Upper lobe of right lung (tissue), 1 donor: ENCODE results near the gene OPN3. TPM values are rescaled to one million over a fixed set of nuclear protein-coding genes. Genes with fewer than 3 reads are reported as not detected.

ENCODE experiments used
- ATAC-seq: fragments of 200-7000 bp; cut with Tn5 transposase; one replicate; pipeline ENCODE4 v1.9.1; 2020; ENCODE audit warnings: mild to moderate bottlenecking, moderate library complexity
- DNase-seq: peaks from one replicate; pipeline ENCODE4 v3.0.0-alpha.2; 2020
- H3K27ac ChIP-seq: fragments of 200-600 bp; one replicate; pipeline ENCODE4 v1.8.0; 2022
- H3K27me3 ChIP-seq: fragments of 200-600 bp; one replicate; pipeline ENCODE4 v1.8.0; 2022; ENCODE audit warnings: mild to moderate bottlenecking
- H3K36me3 ChIP-seq: fragments of 200-600 bp; one replicate; pipeline ENCODE4 v1.8.0; 2022
- H3K4me1 ChIP-seq: fragments of 200-600 bp; one replicate; pipeline ENCODE4 v1.8.0; 2022
- H3K4me3 ChIP-seq: fragments of 200-600 bp; one replicate; pipeline ENCODE4 v1.8.0; 2022; ENCODE audit warnings: mild to moderate bottlenecking
- H3K9me3 ChIP-seq: fragments of 200-600 bp; one replicate; pipeline ENCODE4 v1.8.0; 2022
- CTCF ChIP-seq: fragments of 200-600 bp; IDR thresholded peaks from one replicate; pipeline ENCODE4 v1.8.0; 2022; ENCODE audit warnings: antibody characterized with exemption
- intact Hi-C: fragments of 100-400 bp; cut with DNase I; formaldehyde crosslinking; loops from one replicate; pipeline ENCODE4 v1.11.0; 2022
- total RNA-seq: library from RNA; stranded (reverse); fragmentation: NEBNext Ultra II Directional; extraction: Animal tissue kit (Norgen Biotek cat#: 25700); gene quantifications from one replicate; pipeline ENCODE4 v1.2.1, GENCODE V29; 2021
- donor health status: DM: no; HTN: yes; CAD: no; lungs with severe emphysema.

OPN3 gene
- total RNA-seq, 1 donor from 2014 or later: 40.8 TPM

- Histone ChIP-seq H3K36me3 (no peaks in the 10 kb centered on the region), H3K4me1 (no peaks in the 10 kb centered on the region), H3K27me3 (no peaks in the 10 kb centered on the region), H3K27ac (no peak overlapping the region), H3K4me3 (no peak overlapping the region), H3K9me3 (no peaks in the 10 kb centered on the region)
- DNase-seq (no peak), ATAC-seq (no peak)
- intact Hi-C loops: no loop called here
- TF ChIP-seq CTCF: no peak
Measured at GRCh38 chr1:241560146-241560848, 79.9 kb downstream of the OPN3 start.

GRCh38 chr1:241557551-241558193 is 82.5 kb downstream of the OPN3 start:
- intact Hi-C loops: no loop called here
- H3K27ac ChIP-seq: no peak overlapping the region
- ATAC-seq: no peak
- H3K36me3 ChIP-seq: no peaks in the 10 kb centered on the region
- no peak for TF ChIP-seq CTCF
- no peak for DNase-seq
- no peaks in the 10 kb centered on the region for H3K27me3 ChIP-seq
- H3K4me1 ChIP-seq: no peaks in the 10 kb centered on the region
- H3K4me3 ChIP-seq: no peak overlapping the region
- no peaks in the 10 kb centered on the region for H3K9me3 ChIP-seq

- intact Hi-C loops: no loop called here
- Histone ChIP-seq H3K9me3 (no peaks in the 10 kb centered on the region), H3K27ac (no peak overlapping the region), H3K4me3 (no peak overlapping the region), H3K36me3 (no peaks in the 10 kb centered on the region), H3K27me3 (no peaks in the 10 kb centered on the region), H3K4me1 (no peaks in the 10 kb centered on the region)
- ATAC-seq: no peak
- no peak for DNase-seq
- no peak for TF ChIP-seq CTCF
Measured at GRCh38 chr1:241557031-241557430, 83.1 kb downstream of the OPN3 start.

GRCh38 chr1:241555526-241555925 is 84.6 kb downstream of the OPN3 start:
- no peaks in the 10 kb centered on the region for H3K9me3 ChIP-seq
- no peak overlapping the region for H3K4me3 ChIP-seq
- TF ChIP-seq CTCF: no peak
- no peak for DNase-seq
- H3K36me3 ChIP-seq: no peaks in the 10 kb centered on the region
- intact Hi-C loops: no loop called here
- no peaks in the 10 kb centered on the region for H3K4me1 ChIP-seq
- ATAC-seq: no peak
- H3K27ac ChIP-seq: no peak overlapping the region
- no peaks in the 10 kb centered on the region for H3K27me3 ChIP-seq

- H3K36me3 ChIP-seq: no peaks in the 10 kb centered on the region
- no peak overlapping the region for H3K27ac ChIP-seq
- H3K9me3 ChIP-seq: no peaks in the 10 kb centered on the region
- ATAC-seq (no peak), DNase-seq (no peak)
- intact Hi-C loops: no loop called here
- no peaks in the 10 kb centered on the region for H3K27me3 ChIP-seq
- no peaks in the 10 kb centered on the region for H3K4me1 ChIP-seq
- H3K4me3 ChIP-seq: no peak overlapping the region
- no peak for TF ChIP-seq CTCF
Measured at GRCh38 chr1:241553886-241554592, 86.1 kb downstream of the OPN3 start.
